Astrocyte (in vitro differentiated cells and primary cell): ENCODE data around the gene CCL17. TPM values are rescaled to one million over a fixed set of nuclear protein-coding genes. Genes with fewer than 3 reads are reported as not detected.
A peak's percentile ranks its signal among the peaks of the same experiment; 100 is the strongest.
"Not testable (repeated sequence)": the region's sequence is repeated elsewhere in the genome, so short reads cannot be mapped to it uniquely, and the experiment has no call there.

Source experiments
- DNase-seq: peaks from one replicate; pipeline ENCODE4 v3.0.0-alpha.2; 2010; ENCODE audit warnings: low read depth
- FAIRE-seq: peaks from 2 replicates; lab custom pipeline; 2011; peaks lifted over from hg19 to GRCh38; lab: Jason Lieb, UNC
- H2AFZ ChIP-seq: 2 replicates; pipeline ENCODE4 v1.6.0; 2012; ENCODE audit warnings: low read depth, low read length, inconsistent platforms
- H3K27ac ChIP-seq: 2 replicates; pipeline ENCODE4 v1.5.1; 2011; ENCODE audit warnings: low read depth, low read length, inconsistent platforms
- H3K27me3 ChIP-seq: 2 replicates; pipeline ENCODE4 v1.6.0; 2011; ENCODE audit warnings: low read length, inconsistent platforms; ENCODE audit not compliant: insufficient read depth
- H3K36me3 ChIP-seq: 2 replicates; pipeline ENCODE4 v1.5.1; 2011; ENCODE audit warnings: low read length, inconsistent platforms; ENCODE audit not compliant: insufficient read depth
- H3K4me1 ChIP-seq: 2 replicates; pipeline ENCODE4 v1.5.1; 2011; ENCODE audit warnings: low read length, inconsistent platforms; ENCODE audit not compliant: insufficient read depth
- H3K4me2 ChIP-seq: 2 replicates; pipeline ENCODE4 v1.6.0; 2012; ENCODE audit warnings: low read length, inconsistent platforms
- H3K4me3 ChIP-seq: 2 replicates; pipeline ENCODE4 v1.5.1; 2011; ENCODE audit warnings: low read depth, mild to moderate bottlenecking, low read length, inconsistent platforms; ENCODE audit not compliant: insufficient read depth
- H3K79me2 ChIP-seq: 2 replicates; pipeline ENCODE4 v1.6.0; 2012; ENCODE audit warnings: mild to moderate bottlenecking, low read length, inconsistent platforms; ENCODE audit not compliant: insufficient read depth
- H3K9ac ChIP-seq: 2 replicates; pipeline ENCODE4 v1.6.0; 2012; ENCODE audit warnings: mild to moderate bottlenecking, low read length, inconsistent platforms
- H3K9me3 ChIP-seq: 2 replicates; pipeline ENCODE4 v1.5.1; 2012; ENCODE audit warnings: low read depth, mild to moderate bottlenecking, low read length, inconsistent platforms; ENCODE audit not compliant: insufficient read depth
- H4K20me1 ChIP-seq: 2 replicates; pipeline ENCODE4 v1.6.0; 2012; ENCODE audit warnings: low read length, inconsistent platforms; ENCODE audit not compliant: insufficient read depth
- H3K27ac Mint-ChIP-seq: one replicate; pipeline ENCODE4 v1.8.0; 2021; ENCODE audit warnings: mild to moderate bottlenecking, mixed read lengths; ENCODE audit not compliant: unreplicated experiment
- H3K27me3 Mint-ChIP-seq: one replicate; pipeline ENCODE4 v1.8.0; 2021; ENCODE audit warnings: low read depth, mixed read lengths; ENCODE audit not compliant: unreplicated experiment
- H3K36me3 Mint-ChIP-seq: one replicate; pipeline ENCODE4 v1.8.0; 2021; ENCODE audit warnings: low read depth, mixed read lengths; ENCODE audit not compliant: unreplicated experiment
- H3K4me1 Mint-ChIP-seq: one replicate; pipeline ENCODE4 v1.8.0; 2021; ENCODE audit warnings: low read depth, mixed read lengths; ENCODE audit not compliant: unreplicated experiment
- H3K4me3 Mint-ChIP-seq: one replicate; pipeline ENCODE4 v1.8.0; 2021; ENCODE audit warnings: mild to moderate bottlenecking, moderate library complexity, mixed read lengths; ENCODE audit not compliant: unreplicated experiment
- H3K9me3 Mint-ChIP-seq: one replicate; pipeline ENCODE4 v1.8.0; 2021; ENCODE audit warnings: mild to moderate bottlenecking, mixed read lengths; ENCODE audit not compliant: unreplicated experiment
- CTCF ChIP-seq: IDR thresholded peaks from 2 replicates; pipeline ENCODE4 v1.5.1; 2011; ENCODE audit warnings: low read depth, mild to moderate bottlenecking, inconsistent platforms, low read length, moderate library complexity; ENCODE audit not compliant: insufficient read depth
- EZH2 ChIP-seq: IDR thresholded peaks from 2 replicates; pipeline ENCODE4 v1.6.1; 2012; ENCODE audit warnings: mild to moderate bottlenecking, low read length, inconsistent platforms; ENCODE audit not compliant: insufficient read depth
- total RNA-seq: library from RNA; stranded (reverse); gene quantifications from 2 replicates; pipeline ENCODE4 v1.2.1, GENCODE V29; 2021

CCL17 gene
- total RNA-seq, 1 donor from 2014 or later: not detected

GRCh38 chr16:57440551-57440950 is 36.0 kb downstream of the CCL17 start:
- Histone ChIP-seq H4K20me1 (peaks cover 26% of the 10 kb centered on the region), H3K79me2 (peaks cover 47% of the 10 kb centered on the region), H3K36me3 (peaks cover 23% of the 10 kb centered on the region)
- H3K27me3 Mint-ChIP-seq, H3K4me3 Mint-ChIP-seq, H3K4me2 ChIP-seq, FAIRE-seq, H3K9me3 ChIP-seq, DNase-seq, H3K9me3 Mint-ChIP-seq, H3K27ac ChIP-seq, H3K27ac Mint-ChIP-seq, H2AFZ ChIP-seq, H3K4me1 Mint-ChIP-seq, H3K4me3 ChIP-seq, H3K27me3 ChIP-seq, H3K9ac ChIP-seq, H3K4me1 ChIP-seq: not testable (repeated sequence)
- peaks cover 27% of the 10 kb centered on the region for H3K36me3 Mint-ChIP-seq

GRCh38 chr16:57444711-57445110 is 40.1 kb downstream of the CCL17 start:
- no peak overlapping the region for H3K4me3 Mint-ChIP-seq
- peaks cover 11% of the 10 kb centered on the region for H3K4me1 Mint-ChIP-seq
- H3K27ac Mint-ChIP-seq: no peak overlapping the region
- H3K27me3 Mint-ChIP-seq: no peaks in the 10 kb centered on the region
- Histone ChIP-seq H3K36me3 (peaks cover 10% of the 10 kb centered on the region), H3K4me3 (no peak overlapping the region), H3K9ac (no peak overlapping the region), H3K9me3 (no peaks in the 10 kb centered on the region), H3K27ac (no peak overlapping the region), H3K4me2 (no peak overlapping the region), H3K4me1 (peaks cover 14% of the 10 kb centered on the region), H4K20me1 (peaks cover 22% of the 10 kb centered on the region), H3K27me3 (no peaks in the 10 kb centered on the region), H3K79me2 (peaks cover 86% of the 10 kb centered on the region), H2AFZ (no peak overlapping the region)
- TF ChIP-seq EZH2 (no peak), CTCF (no peak)
- DNase-seq (peak; percentile 20), FAIRE-seq (no peak)
- peaks cover 5% of the 10 kb centered on the region for H3K9me3 Mint-ChIP-seq
- peaks cover 23% of the 10 kb centered on the region for H3K36me3 Mint-ChIP-seq

- Histone ChIP-seq H3K9me3 (no peaks in the 10 kb centered on the region), H3K4me3 (no peak overlapping the region), H3K79me2 (peaks cover 88% of the 10 kb centered on the region), H3K27ac (no peak overlapping the region), H3K4me2 (no peak overlapping the region), H3K36me3 (peaks cover 9% of the 10 kb centered on the region), H2AFZ (no peak overlapping the region), H4K20me1 (peaks cover 22% of the 10 kb centered on the region), H3K4me1 (peaks cover 14% of the 10 kb centered on the region), H3K27me3 (no peaks in the 10 kb centered on the region), H3K9ac (no peak overlapping the region)
- Mint-ChIP-seq H3K27me3 (no peaks in the 10 kb centered on the region), H3K4me3 (peak overlapping the region; percentile 93), H3K27ac (no peak overlapping the region), H3K9me3 (peaks cover under 1% of the 10 kb centered on the region), H3K4me1 (peaks cover 11% of the 10 kb centered on the region), H3K36me3 (peaks cover 15% of the 10 kb centered on the region)
- DNase-seq (no peak), FAIRE-seq (no peak)
- TF ChIP-seq EZH2 (no peak), CTCF (no peak)
These were observed 40.9 kb downstream of the CCL17 start for GRCh38 chr16:57445510-57445909.
